ENCODE data around the gene DPP6. TPM values are rescaled to one million over a fixed set of nuclear protein-coding genes. Genes with fewer than 3 reads are reported as not detected.

Gene DPP6
- total RNA-seq, 1 donor from 2014 or later: not detected

- Mint-ChIP-seq H3K27ac (no peak overlapping the region), H3K27me3 (no peaks in the 10 kb centered on the region), H3K4me3 (no peak overlapping the region), H3K9me3 (no peaks in the 10 kb centered on the region), H3K4me1 (no peaks in the 10 kb centered on the region), H3K36me3 (ENCODE audit: low read depth) (no peaks in the 10 kb centered on the region)
- intact Hi-C loops (cut with micrococcal nuclease): no loop called here
- DNase-seq: peak; percentile 14
Measured at GRCh38 chr7:154584352-154585252, 532.4 kb downstream of the DPP6 start.

DNA sequence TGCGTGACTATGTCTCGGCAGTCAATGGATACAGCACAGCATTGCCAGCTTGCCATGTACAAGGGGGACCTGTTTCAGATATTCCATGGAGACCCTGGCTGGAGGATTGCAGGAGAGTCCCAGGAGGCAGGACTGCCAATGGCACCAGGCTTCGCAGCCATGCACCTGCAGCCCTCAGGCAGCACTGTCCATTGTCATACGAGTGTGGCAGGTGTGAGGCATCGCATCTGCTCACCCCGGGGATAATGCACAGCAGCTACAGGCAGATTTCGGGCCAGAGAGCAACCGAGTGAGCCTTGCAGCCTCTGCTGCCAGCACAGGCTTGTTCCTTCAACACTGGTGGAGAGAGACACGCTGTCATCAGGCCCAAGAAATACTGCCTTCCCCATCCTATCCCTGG, 535.6 kb downstream of the DPP6 start:
- no peaks in the 10 kb centered on the region for H3K36me3 Mint-ChIP-seq (ENCODE audit: low read depth)
- H3K4me1 Mint-ChIP-seq: no peaks in the 10 kb centered on the region
- no peak for DNase-seq
- H3K27ac Mint-ChIP-seq: no peak overlapping the region
- H3K27me3 Mint-ChIP-seq: no peaks in the 10 kb centered on the region
- no peaks in the 10 kb centered on the region for H3K9me3 Mint-ChIP-seq
- intact Hi-C loops (cut with micrococcal nuclease): no loop called here
- no peak overlapping the region for H3K4me3 Mint-ChIP-seq

DNA sequence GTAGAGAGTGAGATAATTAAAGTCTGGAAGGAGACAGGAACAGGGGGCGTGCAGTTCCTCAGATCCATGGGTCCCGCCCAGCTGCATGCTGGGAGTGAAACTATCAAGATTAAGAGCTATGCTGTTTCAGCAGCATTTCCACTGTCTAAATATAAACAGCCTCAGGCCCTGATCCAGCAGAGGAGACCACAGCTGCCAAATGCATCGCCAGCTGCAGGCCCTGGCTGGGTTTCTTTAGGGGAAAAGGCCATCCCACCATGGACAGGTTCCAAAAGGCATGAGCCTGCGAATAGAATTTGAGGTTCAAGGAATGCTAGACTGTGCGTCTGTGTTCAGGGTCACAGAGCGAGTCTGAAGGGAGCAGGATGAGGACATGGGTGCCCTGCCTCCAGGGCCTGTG, 539.3 kb downstream of the DPP6 start:
- no peaks in the 10 kb centered on the region for H3K36me3 Mint-ChIP-seq (ENCODE audit: low read depth)
- no peaks in the 10 kb centered on the region for H3K9me3 Mint-ChIP-seq
- intact Hi-C loops (cut with micrococcal nuclease): no loop called here
- H3K27me3 Mint-ChIP-seq: no peaks in the 10 kb centered on the region
- H3K27ac Mint-ChIP-seq: no peak overlapping the region
- no peak for DNase-seq
- H3K4me3 Mint-ChIP-seq: no peak overlapping the region
- H3K4me1 Mint-ChIP-seq: no peaks in the 10 kb centered on the region

- H3K27ac Mint-ChIP-seq: no peak overlapping the region
- no peaks in the 10 kb centered on the region for H3K36me3 Mint-ChIP-seq (ENCODE audit: low read depth)
Measured at GRCh38 chr7:154592388-154592787, 540.2 kb downstream of the DPP6 start.

DNA sequence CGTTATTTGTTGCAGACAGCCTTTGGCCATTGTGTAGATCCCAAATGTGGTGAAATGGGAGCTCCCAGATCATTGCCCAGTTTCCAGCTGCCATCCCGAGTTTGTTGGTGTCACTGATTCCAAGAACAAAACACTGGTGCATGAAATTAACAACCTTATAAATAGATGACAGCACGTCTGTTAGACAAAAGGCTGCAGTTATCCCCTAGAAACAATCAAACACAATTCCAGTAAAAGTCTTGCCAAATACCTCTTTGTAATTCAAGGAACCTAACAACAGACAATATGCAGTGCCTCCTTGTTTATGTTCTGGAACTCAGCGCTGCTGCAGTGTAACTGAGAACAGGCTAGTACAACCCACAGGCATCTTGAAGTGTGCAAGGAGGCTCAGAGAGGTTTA, 546.2 kb downstream of the DPP6 start:
- no peaks in the 10 kb centered on the region for H3K9me3 Mint-ChIP-seq
- H3K27ac Mint-ChIP-seq: no peak overlapping the region
- no peaks in the 10 kb centered on the region for H3K27me3 Mint-ChIP-seq
- no peaks in the 10 kb centered on the region for H3K36me3 Mint-ChIP-seq (ENCODE audit: low read depth)
- intact Hi-C loops (cut with micrococcal nuclease): no loop called here
- H3K4me3 Mint-ChIP-seq: no peak overlapping the region
- DNase-seq: no peak
- no peaks in the 10 kb centered on the region for H3K4me1 Mint-ChIP-seq

More at GRCh38 chr7:154592388-154592787, 540.2 kb downstream of the DPP6 start:
- no peaks in the 10 kb centered on the region for H3K4me1 Mint-ChIP-seq
- no peak for DNase-seq
- no peak overlapping the region for H3K4me3 Mint-ChIP-seq
- no peaks in the 10 kb centered on the region for H3K9me3 Mint-ChIP-seq
- intact Hi-C loops (cut with micrococcal nuclease): no loop called here
- H3K27me3 Mint-ChIP-seq: no peaks in the 10 kb centered on the region

- Mint-ChIP-seq H3K27me3 (no peaks in the 10 kb centered on the region), H3K4me1 (no peaks in the 10 kb centered on the region), H3K9me3 (no peaks in the 10 kb centered on the region), H3K4me3 (no peak overlapping the region), H3K36me3 (ENCODE audit: low read depth) (no peaks in the 10 kb centered on the region), H3K27ac (no peak overlapping the region)
- DNase-seq: no peak
- intact Hi-C loops (cut with micrococcal nuclease): no loop called here
Measured at GRCh38 chr7:154598864-154599263, 546.7 kb downstream of the DPP6 start.

DNA sequence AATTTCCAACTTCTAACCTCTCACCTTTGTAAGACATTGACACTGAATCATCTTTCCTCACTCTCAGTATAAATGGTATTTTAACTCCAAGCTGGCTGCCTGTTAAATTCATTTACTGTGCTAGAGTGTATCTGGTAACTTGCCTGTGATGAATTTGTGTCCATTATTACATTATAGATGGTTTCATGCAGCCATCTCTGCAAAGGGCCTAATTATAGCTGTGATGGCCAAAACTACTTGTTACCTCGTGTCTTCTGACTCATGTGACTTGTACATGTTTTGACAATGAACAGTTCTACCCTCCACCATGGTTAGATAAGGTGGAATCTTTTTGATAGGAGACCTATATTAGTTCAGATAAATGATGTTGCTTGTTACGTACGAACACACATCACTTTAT, 558.7 kb downstream of the DPP6 start:
- Mint-ChIP-seq H3K4me1 (no peaks in the 10 kb centered on the region), H3K27me3 (no peaks in the 10 kb centered on the region), H3K27ac (no peak overlapping the region), H3K36me3 (ENCODE audit: low read depth) (no peaks in the 10 kb centered on the region), H3K4me3 (no peak overlapping the region), H3K9me3 (peaks cover 5% of the 10 kb centered on the region)
- intact Hi-C loops (cut with micrococcal nuclease): no loop called here
- no peak for DNase-seq

DNA sequence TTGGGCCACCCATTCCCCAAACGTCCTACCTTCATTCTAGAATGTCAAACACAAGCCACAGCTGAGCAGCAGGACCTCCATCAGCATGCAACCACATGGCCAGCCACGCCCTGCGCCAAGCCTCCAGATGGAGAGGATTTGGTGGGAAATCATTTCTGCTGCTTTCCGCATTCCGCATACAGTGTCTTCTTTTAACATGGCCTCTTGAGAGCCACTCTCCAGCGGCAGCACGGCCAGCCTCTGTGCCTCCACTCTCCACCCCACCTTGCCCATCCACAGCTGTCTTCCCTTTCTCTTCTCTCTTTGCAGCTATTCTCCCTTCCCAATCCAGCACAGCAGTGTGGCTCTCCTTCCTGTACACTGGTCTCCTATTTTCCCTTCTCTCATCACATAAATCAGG, 561.6 kb downstream of the DPP6 start:
- Mint-ChIP-seq H3K4me1 (no peaks in the 10 kb centered on the region), H3K27ac (no peak overlapping the region), H3K9me3 (peaks cover 7% of the 10 kb centered on the region), H3K27me3 (no peaks in the 10 kb centered on the region), H3K36me3 (ENCODE audit: low read depth) (no peaks in the 10 kb centered on the region), H3K4me3 (no peak overlapping the region)
- intact Hi-C loops (cut with micrococcal nuclease): no loop called here
- DNase-seq: no peak

- intact Hi-C loops (cut with micrococcal nuclease): no loop called here
- H3K9me3 Mint-ChIP-seq: peaks cover 11% of the 10 kb centered on the region
- H3K36me3 Mint-ChIP-seq (ENCODE audit: low read depth): no peaks in the 10 kb centered on the region
- H3K4me1 Mint-ChIP-seq: no peaks in the 10 kb centered on the region
- H3K27me3 Mint-ChIP-seq: no peaks in the 10 kb centered on the region
- H3K27ac Mint-ChIP-seq: no peak overlapping the region
- DNase-seq: no peak
- no peak overlapping the region for H3K4me3 Mint-ChIP-seq
Measured at GRCh38 chr7:154620141-154620755, 568.0 kb downstream of the DPP6 start.

DNA sequence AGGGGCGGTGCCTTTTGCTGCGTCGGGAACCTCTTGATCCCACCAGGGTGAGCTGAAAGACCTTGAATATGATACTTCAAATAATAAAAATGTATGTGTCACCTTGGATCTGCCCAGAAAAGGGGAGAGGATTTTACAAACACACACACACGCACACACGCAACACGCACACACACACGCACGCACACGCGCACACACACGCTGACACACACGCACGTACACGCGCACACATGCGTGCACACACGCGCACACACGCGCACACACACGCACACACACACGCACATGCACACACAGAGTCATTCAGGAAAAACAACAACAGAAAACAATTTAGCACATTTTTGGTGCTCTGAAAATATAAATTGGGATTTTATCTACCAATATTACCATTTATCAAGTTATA, 571.2 kb downstream of the DPP6 start:
- H3K27ac Mint-ChIP-seq: no peak overlapping the region
- intact Hi-C loops (cut with micrococcal nuclease): no loop called here
- DNase-seq: no peak
- H3K4me1 Mint-ChIP-seq: no peaks in the 10 kb centered on the region
- H3K36me3 Mint-ChIP-seq (ENCODE audit: low read depth): no peaks in the 10 kb centered on the region
- H3K9me3 Mint-ChIP-seq: peaks cover 6% of the 10 kb centered on the region
- H3K4me3 Mint-ChIP-seq: no peak overlapping the region
- no peaks in the 10 kb centered on the region for H3K27me3 Mint-ChIP-seq

DNA sequence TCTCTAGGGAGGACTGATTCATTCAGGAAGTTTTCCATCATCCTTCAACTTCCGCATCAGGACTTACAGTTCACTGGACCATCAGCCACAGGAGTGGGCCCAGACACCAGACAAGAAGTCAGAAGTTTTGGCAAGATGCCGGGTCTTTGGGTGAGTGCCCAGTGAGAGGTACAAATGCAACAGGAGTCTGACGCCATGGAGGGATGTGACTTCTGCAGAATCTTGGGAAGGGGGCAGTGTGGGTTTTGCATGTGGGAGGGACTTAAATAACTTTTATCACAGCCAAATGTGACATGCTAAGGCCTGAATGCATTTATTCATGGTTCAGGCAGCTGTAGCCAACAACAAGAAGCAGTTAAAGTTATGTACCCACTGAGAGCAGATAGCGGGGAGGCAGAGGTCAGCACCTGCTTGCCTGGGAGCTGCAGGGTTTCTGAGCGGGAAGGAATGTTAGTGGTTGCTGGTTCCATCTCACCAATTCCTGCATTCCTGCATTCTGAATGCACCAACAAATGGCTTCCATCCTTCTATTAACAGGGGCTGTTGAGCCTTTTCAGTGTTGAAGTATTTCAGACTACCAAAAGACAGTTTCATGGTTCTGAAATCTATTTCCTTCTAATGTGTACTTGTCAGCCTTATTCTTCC, 575.6 kb downstream of the DPP6 start:
- Mint-ChIP-seq H3K36me3 (ENCODE audit: low read depth) (no peaks in the 10 kb centered on the region), H3K4me3 (no peak overlapping the region), H3K4me1 (no peaks in the 10 kb centered on the region), H3K27me3 (no peaks in the 10 kb centered on the region), H3K27ac (no peak overlapping the region), H3K9me3 (peaks cover 7% of the 10 kb centered on the region)
- DNase-seq: no peak
- intact Hi-C loops (cut with micrococcal nuclease): no loop called here

- no peak overlapping the region for H3K27ac Mint-ChIP-seq
- intact Hi-C loops (cut with micrococcal nuclease): no loop called here
- no peak overlapping the region for H3K4me3 Mint-ChIP-seq
- H3K27me3 Mint-ChIP-seq: no peaks in the 10 kb centered on the region
- peaks cover 7% of the 10 kb centered on the region for H3K9me3 Mint-ChIP-seq
- DNase-seq: no peak
- H3K36me3 Mint-ChIP-seq (ENCODE audit: low read depth): no peaks in the 10 kb centered on the region
- no peaks in the 10 kb centered on the region for H3K4me1 Mint-ChIP-seq
Measured at GRCh38 chr7:154628556-154628955, 576.4 kb downstream of the DPP6 start.

DNA sequence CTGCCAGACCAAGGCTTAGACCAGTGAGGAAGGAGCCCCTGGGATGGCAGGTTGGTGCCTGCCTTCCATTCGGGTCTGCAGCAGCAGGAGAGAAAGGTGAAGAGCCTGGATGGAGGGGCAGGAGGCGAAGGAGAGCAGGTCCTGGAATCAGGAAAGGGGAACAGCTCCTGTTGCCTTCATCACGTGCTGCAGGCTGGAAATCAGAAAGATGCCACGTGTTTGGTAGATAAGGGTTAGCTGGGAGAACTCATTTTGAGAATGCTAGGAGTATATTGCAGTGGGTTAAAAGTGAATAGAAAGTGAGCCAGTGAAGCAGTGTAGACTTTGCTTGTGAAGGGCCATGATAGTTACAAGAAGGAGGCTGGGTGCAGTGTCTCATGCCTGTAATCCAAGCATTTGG, 579.0 kb downstream of the DPP6 start:
- Mint-ChIP-seq H3K27ac (no peak overlapping the region), H3K27me3 (no peaks in the 10 kb centered on the region), H3K36me3 (ENCODE audit: low read depth) (no peaks in the 10 kb centered on the region), H3K4me3 (no peak overlapping the region), H3K9me3 (peaks cover 8% of the 10 kb centered on the region), H3K4me1 (no peaks in the 10 kb centered on the region)
- DNase-seq: no peak
- intact Hi-C loops (cut with micrococcal nuclease): no loop called here

GRCh38 chr7:154633641-154634040, 581.4 kb downstream of the DPP6 start:
- H3K27me3 Mint-ChIP-seq: no peaks in the 10 kb centered on the region
- no peaks in the 10 kb centered on the region for H3K36me3 Mint-ChIP-seq (ENCODE audit: low read depth)
- peaks cover 9% of the 10 kb centered on the region for H3K9me3 Mint-ChIP-seq
- no peak overlapping the region for H3K4me3 Mint-ChIP-seq
- no peaks in the 10 kb centered on the region for H3K4me1 Mint-ChIP-seq
- intact Hi-C loops (cut with micrococcal nuclease): no loop called here
- no peak for DNase-seq
- H3K27ac Mint-ChIP-seq: no peak overlapping the region

Data from activated CD4-positive, alpha-beta T cell treated with anti-CD3 and anti-CD28 coated beads, Interleukin-2, amount 10 ng/mL, durations not matched to agents 24 days and 14 days (primary cell).